RWPE1 (cell line): ENCODE measurements around the gene MYH7.

Experiments
- CTCF ChIA-PET: fragments of 350-600 bp; sonication (Branson Sonifier 250); formaldehyde crosslinking; extraction: SDS; loops from one replicate; lab custom pipeline; 2021; lab: Yijun Ruan, JAX
- POLR2A ChIA-PET: fragments of 400-600 bp; formaldehyde crosslinking; extraction: SDS; loops from one replicate; lab custom pipeline; 2020; ENCODE audit warnings: antibody characterized with exemption; ENCODE audit not compliant: low non-redundant PET; lab: Yijun Ruan, JAX
- DNase-seq: peaks from one replicate; pipeline ENCODE4 v3.0.0; 2012; ENCODE audit warnings: low spot score
- H3K27ac ChIP-seq: fragments of 450-650 bp; 2 replicates; pipeline ENCODE4 v1.5.1; 2017
- TF ChIP-seq, protein P1 (sequence below): fragments of 450-650 bp; conservative IDR thresholded peaks from 2 replicates; pipeline ENCODE4 v1.5.1; 2017; ENCODE audit warnings: low read depth, mild to moderate bottlenecking

The MYH7 gene

GRCh38 chr14:23450379-23450778, 14.9 kb upstream of the MYH7 start:
- POLR2A ChIA-PET = no interaction called here
- no peak overlapping the region for H3K27ac ChIP-seq
- no peak for DNase-seq
- CTCF ChIA-PET = no interaction called here
- TF ChIP-seq, protein P1, sequence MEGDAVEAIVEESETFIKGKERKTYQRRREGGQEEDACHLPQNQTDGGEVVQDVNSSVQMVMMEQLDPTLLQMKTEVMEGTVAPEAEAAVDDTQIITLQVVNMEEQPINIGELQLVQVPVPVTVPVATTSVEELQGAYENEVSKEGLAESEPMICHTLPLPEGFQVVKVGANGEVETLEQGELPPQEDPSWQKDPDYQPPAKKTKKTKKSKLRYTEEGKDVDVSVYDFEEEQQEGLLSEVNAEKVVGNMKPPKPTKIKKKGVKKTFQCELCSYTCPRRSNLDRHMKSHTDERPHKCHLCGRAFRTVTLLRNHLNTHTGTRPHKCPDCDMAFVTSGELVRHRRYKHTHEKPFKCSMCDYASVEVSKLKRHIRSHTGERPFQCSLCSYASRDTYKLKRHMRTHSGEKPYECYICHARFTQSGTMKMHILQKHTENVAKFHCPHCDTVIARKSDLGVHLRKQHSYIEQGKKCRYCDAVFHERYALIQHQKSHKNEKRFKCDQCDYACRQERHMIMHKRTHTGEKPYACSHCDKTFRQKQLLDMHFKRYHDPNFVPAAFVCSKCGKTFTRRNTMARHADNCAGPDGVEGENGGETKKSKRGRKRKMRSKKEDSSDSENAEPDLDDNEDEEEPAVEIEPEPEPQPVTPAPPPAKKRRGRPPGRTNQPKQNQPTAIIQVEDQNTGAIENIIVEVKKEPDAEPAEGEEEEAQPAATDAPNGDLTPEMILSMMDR = no peak

GRCh38 chr14:23449314-23449713, 13.9 kb upstream of the MYH7 start:
- TF ChIP-seq, protein P1 = no peak
- ChIA-PET CTCF (no interaction called here), POLR2A (no interaction called here)
- no peak for DNase-seq
- no peak overlapping the region for H3K27ac ChIP-seq

GRCh38 chr14:23447361-23448350, 12.2 kb upstream of the MYH7 start:
- DNase-seq = no peak
- TF ChIP-seq, protein P1 = no peak
- ChIA-PET POLR2A (no interaction called here), CTCF (no interaction called here)
- H3K27ac ChIP-seq = no peak overlapping the region

GRCh38 chr14:23446291-23446851, 10.9 kb upstream of the MYH7 start:
- TF ChIP-seq, protein P1 = no peak
- H3K27ac ChIP-seq = no peak overlapping the region
- ChIA-PET POLR2A (no interaction called here), CTCF (no interaction called here)
- no peak for DNase-seq

DNA sequence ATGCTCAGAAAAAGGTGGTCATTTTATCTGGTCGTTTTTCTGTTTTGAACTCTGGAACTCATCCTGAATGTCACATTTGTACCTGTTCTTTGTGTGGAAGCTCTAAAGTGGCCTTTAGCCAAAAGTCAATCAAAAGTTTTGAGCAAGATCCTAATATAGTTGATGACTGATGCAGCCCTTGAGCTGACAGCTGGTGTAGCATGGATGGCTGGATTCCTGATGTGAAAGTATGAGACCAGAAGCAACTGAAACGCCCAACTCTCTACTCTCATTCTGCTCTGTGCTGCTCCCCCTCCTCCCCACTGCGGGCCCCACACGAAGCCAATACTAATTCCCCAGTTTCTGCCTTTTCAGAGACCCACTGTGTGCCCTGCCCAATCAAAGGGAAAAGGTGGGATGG, 10.3 kb upstream of the MYH7 start:
- ChIA-PET POLR2A (no interaction called here), CTCF (interaction anchor here (0.7 kb wide), 1 partner anchor 63 kb away, joined by 3 read pairs; no protein-coding TSS in a partner anchor)
- TF ChIP-seq, protein P1 = no peak
- DNase-seq = no peak
- H3K27ac ChIP-seq = no peak overlapping the region

GRCh38 chr14:23444314-23444713, 8.9 kb upstream of the MYH7 start:
- DNase-seq = no peak
- CTCF ChIA-PET = interaction anchor here (0.5 to 0.6 kb wide), 2 partner anchors 34 to 84 kb away, joined by 3 to 5 read pairs; no protein-coding TSS in a partner anchor
- POLR2A ChIA-PET = no interaction called here
- TF ChIP-seq, protein P1 = no peak
- no peak overlapping the region for H3K27ac ChIP-seq
